ENCODE measurements around the gene SLC35E2B. TPM values are rescaled to one million over a fixed set of nuclear protein-coding genes. Genes with fewer than 3 reads are reported as not detected.
"Not testable (repeated sequence)": the region's sequence is repeated elsewhere in the genome, so short reads cannot be mapped to it uniquely, and the experiment has no call there.

Gene SLC35E2B
- total RNA-seq, 1 donor from 2014 or later = 45.1 TPM

- H3K4me2 ChIP-seq (ENCODE audit: low read length); H4K20me1 ChIP-seq (ENCODE audit: insufficient read depth, low read length); H3K9me3 Mint-ChIP-seq (ENCODE audit: unreplicated experiment); H3K4me1 ChIP-seq (ENCODE audit: insufficient read depth, low read length); H3K27me3 Mint-ChIP-seq (ENCODE audit: low read depth, unreplicated experiment); H3K27ac Mint-ChIP-seq (ENCODE audit: unreplicated experiment); H3K9me3 ChIP-seq (ENCODE audit: insufficient read depth, low read depth, low read length); H3K27me3 ChIP-seq (ENCODE audit: insufficient read depth, low read length); FAIRE-seq; H3K27ac ChIP-seq (ENCODE audit: low read depth, low read length); H3K9ac ChIP-seq (ENCODE audit: low read length); H3K4me1 Mint-ChIP-seq (ENCODE audit: low read depth, unreplicated experiment); H3K36me3 Mint-ChIP-seq (ENCODE audit: low read depth, unreplicated experiment); H2AFZ ChIP-seq (ENCODE audit: low read depth, low read length); H3K79me2 ChIP-seq (ENCODE audit: insufficient read depth, low read length); H3K4me3 Mint-ChIP-seq (ENCODE audit: unreplicated experiment); H3K4me3 ChIP-seq (ENCODE audit: insufficient read depth, low read depth, low read length); DNase-seq (ENCODE audit: low read depth); H3K36me3 ChIP-seq (ENCODE audit: insufficient read depth, low read length): not testable (repeated sequence)
These were observed 59.2 kb downstream of the SLC35E2B start for GRCh38 chr1:1633409-1633808.

GRCh38 chr1:1631782-1632420 lies 60.7 kb downstream of the SLC35E2B start, which contains the start of gene MMP23B:
MMP23B (plus strand) TSS chr1:1632173; CDS start chr1:1632219, 46 bp downstream.
- Histone ChIP-seq H3K79me2 (ENCODE audit: insufficient read depth, low read length) (no peaks in the 10 kb centered on the region), H3K9ac (ENCODE audit: low read length) (no peak within 1 kb of the TSS), H3K36me3 (ENCODE audit: insufficient read depth, low read length) (no peaks in the 10 kb centered on the region), H4K20me1 (ENCODE audit: insufficient read depth, low read length) (no peaks in the 10 kb centered on the region), H3K9me3 (ENCODE audit: insufficient read depth, low read depth, low read length) (no peaks in the 10 kb centered on the region), H3K27ac (ENCODE audit: low read depth, low read length) (no peak within 1 kb of the TSS), H3K4me2 (ENCODE audit: low read length) (no peak within 1 kb of the TSS), H3K27me3 (ENCODE audit: insufficient read depth, low read length) (peaks cover 3% of the 10 kb centered on the region), H2AFZ (ENCODE audit: low read depth, low read length) (no peak within 1 kb of the TSS), H3K4me1 (ENCODE audit: insufficient read depth, low read length) (no peaks in the 10 kb centered on the region), H3K4me3 (ENCODE audit: insufficient read depth, low read depth, low read length) (no peak within 1 kb of the TSS)
- H3K4me3 Mint-ChIP-seq (ENCODE audit: unreplicated experiment) = peak within 1 kb of the TSS; percentile 72
- FAIRE-seq (no peak), DNase-seq (ENCODE audit: low read depth) (no peak)
- no peak for TF ChIP-seq CTCF (IDR thresholded peaks at IDR 0.05; ENCODE audit: insufficient read depth, low read depth, low read length)
- TF ChIP-seq EZH2 (IDR thresholded peaks at IDR 0.05; ENCODE audit: insufficient read depth, low read length) = peak; percentile 85
- H3K4me1 Mint-ChIP-seq (ENCODE audit: low read depth, unreplicated experiment) = no peaks in the 10 kb centered on the region
- H3K36me3 Mint-ChIP-seq (ENCODE audit: low read depth, unreplicated experiment) = peaks cover 3% of the 10 kb centered on the region
- no peak within 1 kb of the TSS for H3K27ac Mint-ChIP-seq (ENCODE audit: unreplicated experiment)
- H3K27me3 Mint-ChIP-seq (ENCODE audit: low read depth, unreplicated experiment) = no peaks in the 10 kb centered on the region
- H3K9me3 Mint-ChIP-seq (ENCODE audit: unreplicated experiment) = no peaks in the 10 kb centered on the region

- Histone ChIP-seq H3K36me3 (ENCODE audit: insufficient read depth, low read length) (no peaks in the 10 kb centered on the region), H3K79me2 (ENCODE audit: insufficient read depth, low read length) (no peaks in the 10 kb centered on the region), H3K4me3 (ENCODE audit: insufficient read depth, low read depth, low read length) (no peak overlapping the region), H4K20me1 (ENCODE audit: insufficient read depth, low read length) (no peaks in the 10 kb centered on the region), H3K4me2 (ENCODE audit: low read length) (no peak overlapping the region), H3K27me3 (ENCODE audit: insufficient read depth, low read length) (peaks cover 3% of the 10 kb centered on the region), H2AFZ (ENCODE audit: low read depth, low read length) (no peak overlapping the region), H3K9me3 (ENCODE audit: insufficient read depth, low read depth, low read length) (no peaks in the 10 kb centered on the region), H3K27ac (ENCODE audit: low read depth, low read length) (no peak overlapping the region), H3K9ac (ENCODE audit: low read length) (no peak overlapping the region), H3K4me1 (ENCODE audit: insufficient read depth, low read length) (no peaks in the 10 kb centered on the region)
- DNase-seq (ENCODE audit: low read depth) (no peak), FAIRE-seq (no peak)
- Mint-ChIP-seq H3K27ac (ENCODE audit: unreplicated experiment) (no peak overlapping the region), H3K36me3 (ENCODE audit: low read depth, unreplicated experiment) (no peaks in the 10 kb centered on the region), H3K27me3 (ENCODE audit: low read depth, unreplicated experiment) (no peaks in the 10 kb centered on the region), H3K9me3 (ENCODE audit: unreplicated experiment) (no peaks in the 10 kb centered on the region), H3K4me1 (ENCODE audit: low read depth, unreplicated experiment) (no peaks in the 10 kb centered on the region), H3K4me3 (ENCODE audit: unreplicated experiment) (peak overlapping the region; percentile 72)
- TF ChIP-seq CTCF (IDR thresholded peaks at IDR 0.05; ENCODE audit: insufficient read depth, low read depth, low read length) = no peak
- TF ChIP-seq EZH2 (IDR thresholded peaks at IDR 0.05; ENCODE audit: insufficient read depth, low read length) = peak; percentile 31
These were observed 61.4 kb downstream of the SLC35E2B start for GRCh38 chr1:1630965-1631781.
